DOHH2 (cell line): ENCODE measurements around the gene ST8SIA6.

ENCODE experiments used
- H3F3A ChIP-seq: fragments of 200-600 bp; sonication (generic), shearing (Covaris generic); 2 replicates; pipeline ENCODE4 v1.6.0; 2016; ENCODE audit warnings: antibody characterized with exemption, mild to moderate bottlenecking; ENCODE audit not compliant: control insufficient read depth, insufficient read depth
- H3K27ac ChIP-seq: fragments of 200-600 bp; sonication (generic); 2 replicates; pipeline ENCODE4 v1.5.1; 2014; ENCODE audit warnings: low read depth, mild to moderate bottlenecking, low read length, moderate library complexity
- H3K27me3 ChIP-seq: fragments of 200-600 bp; sonication (generic); 2 replicates; pipeline ENCODE4 v1.6.1; 2014; ENCODE audit warnings: mild to moderate bottlenecking, low read length, mixed read lengths; ENCODE audit not compliant: control insufficient read depth
- H3K36me3 ChIP-seq: fragments of 200-600 bp; sonication (generic); 2 replicates; pipeline ENCODE4 v1.6.1; 2014; ENCODE audit warnings: mild to moderate bottlenecking, low read length, moderate library complexity, mixed read lengths; ENCODE audit not compliant: control insufficient read depth
- H3K4me1 ChIP-seq: fragments of 200-600 bp; sonication (generic); 2 replicates; pipeline ENCODE4 v1.6.1; 2014; ENCODE audit warnings: mild to moderate bottlenecking, low read length, mixed read lengths; ENCODE audit not compliant: control insufficient read depth
- H3K4me2 ChIP-seq: fragments of 200-600 bp; sonication (generic); 2 replicates; pipeline ENCODE4 v1.6.0; 2014; ENCODE audit warnings: mild to moderate bottlenecking, low read length, moderate library complexity
- H3K4me3 ChIP-seq: fragments of 200-600 bp; sonication (generic); 2 replicates; pipeline ENCODE4 v1.5.1; 2014; ENCODE audit warnings: mild to moderate bottlenecking, low read length, mixed read lengths
- H3K79me2 ChIP-seq: fragments of 200-600 bp; sonication (generic); 2 replicates; pipeline ENCODE4 v1.6.1; 2014; ENCODE audit warnings: mild to moderate bottlenecking, low read length, mixed read lengths; ENCODE audit not compliant: control insufficient read depth
- H3K9me2 ChIP-seq: fragments of 200-600 bp; sonication (generic); replicated peaks from 2 replicates; pipeline ENCODE4 v1.6.1; 2014; ENCODE audit warnings: mild to moderate bottlenecking, low read length, mixed read lengths; ENCODE audit not compliant: control insufficient read depth
- H3K9me3 ChIP-seq: fragments of 200-600 bp; sonication (generic); 2 replicates; pipeline ENCODE4 v1.6.1; 2014; ENCODE audit warnings: antibody characterized with exemption, low read length, mixed read lengths; ENCODE audit not compliant: control insufficient read depth, insufficient read depth
- H4K20me1 ChIP-seq: fragments of 200-600 bp; sonication (generic); 2 replicates; pipeline ENCODE4 v1.6.0; 2014; ENCODE audit warnings: low read depth, mild to moderate bottlenecking, antibody characterized with exemption, low read length, moderate library complexity; ENCODE audit not compliant: control insufficient read depth, insufficient read depth
- EZH2phosphoT487 ChIP-seq: fragments of 200-600 bp; sonication (generic); IDR thresholded peaks from 2 replicates; pipeline ENCODE4 v1.6.1; 2017; ENCODE audit warnings: borderline replicate concordance, mild to moderate bottlenecking, antibody characterized with exemption, low read length, moderate library complexity, mixed read lengths
- TF ChIP-seq, protein P1 (sequence below): fragments of 200-600 bp; sonication (generic); IDR thresholded peaks from one replicate; pipeline ENCODE4 v1.5.1; 2014; ENCODE audit warnings: antibody characterized with exemption, mild to moderate bottlenecking, low read depth, low read length; ENCODE audit not compliant: poor library complexity, severe bottlenecking

Gene ST8SIA6

DNA sequence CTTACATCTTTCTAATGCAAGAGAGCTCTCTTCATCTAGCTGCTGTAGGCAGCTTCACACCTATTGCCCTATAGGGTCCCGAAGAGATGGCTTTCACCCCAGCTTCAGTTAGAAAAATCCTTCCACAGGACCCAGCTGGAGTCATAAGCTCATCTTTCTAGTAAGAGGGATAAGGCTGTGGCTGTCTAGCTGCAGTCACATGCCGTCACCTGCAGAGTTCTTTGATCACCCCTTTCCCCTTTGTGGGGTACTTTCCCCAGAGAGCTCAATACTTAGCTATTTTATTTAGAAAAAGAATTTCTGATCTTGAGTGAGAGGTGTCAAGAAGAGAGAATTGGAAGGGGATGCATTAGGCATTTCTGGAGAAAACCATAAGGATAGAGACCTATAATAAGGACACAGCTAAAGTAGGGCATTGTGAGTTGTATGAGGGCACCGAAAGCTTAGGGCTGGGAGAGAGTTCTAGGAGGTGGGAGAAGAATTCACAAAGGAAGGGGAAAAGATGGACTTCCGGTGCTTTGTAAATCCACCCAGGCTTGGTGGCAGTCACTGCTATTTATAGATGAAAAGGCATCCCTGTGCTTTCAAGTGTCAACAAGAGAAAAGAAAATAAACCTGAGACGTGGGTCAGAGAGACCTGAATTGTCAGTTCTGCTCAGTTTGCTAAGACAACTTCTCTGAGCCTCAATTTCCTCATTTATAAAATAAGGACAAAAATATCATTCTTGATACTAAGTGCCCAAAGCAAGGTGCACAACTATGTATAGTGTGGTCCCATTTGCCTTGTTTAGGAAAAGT lies 11.1 kb upstream of the ST8SIA6 start:
- TF ChIP-seq, protein P1, sequence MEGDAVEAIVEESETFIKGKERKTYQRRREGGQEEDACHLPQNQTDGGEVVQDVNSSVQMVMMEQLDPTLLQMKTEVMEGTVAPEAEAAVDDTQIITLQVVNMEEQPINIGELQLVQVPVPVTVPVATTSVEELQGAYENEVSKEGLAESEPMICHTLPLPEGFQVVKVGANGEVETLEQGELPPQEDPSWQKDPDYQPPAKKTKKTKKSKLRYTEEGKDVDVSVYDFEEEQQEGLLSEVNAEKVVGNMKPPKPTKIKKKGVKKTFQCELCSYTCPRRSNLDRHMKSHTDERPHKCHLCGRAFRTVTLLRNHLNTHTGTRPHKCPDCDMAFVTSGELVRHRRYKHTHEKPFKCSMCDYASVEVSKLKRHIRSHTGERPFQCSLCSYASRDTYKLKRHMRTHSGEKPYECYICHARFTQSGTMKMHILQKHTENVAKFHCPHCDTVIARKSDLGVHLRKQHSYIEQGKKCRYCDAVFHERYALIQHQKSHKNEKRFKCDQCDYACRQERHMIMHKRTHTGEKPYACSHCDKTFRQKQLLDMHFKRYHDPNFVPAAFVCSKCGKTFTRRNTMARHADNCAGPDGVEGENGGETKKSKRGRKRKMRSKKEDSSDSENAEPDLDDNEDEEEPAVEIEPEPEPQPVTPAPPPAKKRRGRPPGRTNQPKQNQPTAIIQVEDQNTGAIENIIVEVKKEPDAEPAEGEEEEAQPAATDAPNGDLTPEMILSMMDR, result no peak
- no peak for TF ChIP-seq EZH2phosphoT487
- Histone ChIP-seq H3K9me2 (no peaks in the 10 kb centered on the region), H3F3A (no peaks in the 10 kb centered on the region), H3K4me2 (no peak overlapping the region), H3K4me1 (peaks cover 4% of the 10 kb centered on the region), H3K9me3 (no peaks in the 10 kb centered on the region), H3K27ac (no peak overlapping the region), H3K4me3 (no peak overlapping the region), H3K79me2 (no peaks in the 10 kb centered on the region), H3K27me3 (peaks cover 3% of the 10 kb centered on the region; the same call in 1 of the 2 replicates), H4K20me1 (no peaks in the 10 kb centered on the region), H3K36me3 (no peaks in the 10 kb centered on the region)

DNA sequence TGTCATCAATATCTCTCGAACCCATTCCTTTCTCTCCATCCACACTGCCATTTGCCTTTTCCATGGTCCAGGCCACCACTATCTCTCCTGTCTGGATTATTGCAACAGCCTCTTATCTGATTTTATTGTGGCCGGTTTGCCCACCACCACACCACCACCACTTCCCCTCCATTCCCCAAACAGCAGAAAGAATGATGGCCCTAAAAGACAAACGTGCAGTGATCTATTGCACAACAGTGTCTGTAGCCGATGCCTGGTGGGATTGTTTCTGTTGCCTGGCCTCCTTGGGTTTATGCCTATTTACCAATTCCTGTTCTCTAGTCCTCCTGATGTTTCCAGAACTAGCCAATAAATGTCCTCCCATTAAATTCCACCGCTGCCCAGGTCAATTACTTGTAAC lies 10.2 kb upstream of the ST8SIA6 start:
- Histone ChIP-seq H3K27me3 (peaks cover 3% of the 10 kb centered on the region; the same call in 1 of the 2 replicates), H3K4me2 (no peak overlapping the region), H3K27ac (no peak overlapping the region), H3K4me1 (peaks cover 9% of the 10 kb centered on the region), H3K79me2 (no peaks in the 10 kb centered on the region), H3K4me3 (no peak overlapping the region), H4K20me1 (no peaks in the 10 kb centered on the region), H3K36me3 (no peaks in the 10 kb centered on the region), H3K9me2 (no peaks in the 10 kb centered on the region), H3F3A (no peaks in the 10 kb centered on the region), H3K9me3 (no peaks in the 10 kb centered on the region)
- TF ChIP-seq, protein P1, result no peak
- no peak for TF ChIP-seq EZH2phosphoT487

DNA sequence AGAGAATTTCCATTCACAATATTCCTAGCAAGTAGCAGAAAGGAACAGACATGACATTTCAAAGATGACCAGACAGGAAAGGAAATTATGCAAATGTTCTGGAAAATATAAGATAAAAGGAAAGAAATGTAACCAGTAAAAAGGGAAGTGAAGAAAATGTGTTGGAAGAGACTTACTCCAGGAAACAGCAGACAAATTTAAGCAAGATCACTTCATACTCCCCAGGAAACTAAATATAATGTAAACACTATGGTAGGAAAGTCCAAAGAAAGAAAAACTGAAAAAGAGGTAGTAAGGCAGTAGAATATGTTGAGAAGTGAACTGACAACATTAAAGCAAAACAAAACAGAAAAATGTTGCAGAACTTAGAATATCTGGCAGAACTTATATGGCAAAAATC lies 6.4 kb upstream of the ST8SIA6 start:
- no peak overlapping the region for H3K4me2 ChIP-seq
- H3K4me1 ChIP-seq, result peaks cover 9% of the 10 kb centered on the region
- no peaks in the 10 kb centered on the region for H3K79me2 ChIP-seq

More for the DNA sequence above, 6.4 kb upstream of the ST8SIA6 start:
- TF ChIP-seq EZH2phosphoT487, result no peak
- TF ChIP-seq, protein P1, result no peak
- no peaks in the 10 kb centered on the region for H3K9me3 ChIP-seq
- peaks cover 3% of the 10 kb centered on the region; the same call in 1 of the 2 replicates for H3K27me3 ChIP-seq
- no peak overlapping the region for H3K4me3 ChIP-seq
- H3K9me2 ChIP-seq, result no peaks in the 10 kb centered on the region
- H3F3A ChIP-seq, result no peaks in the 10 kb centered on the region
- no peaks in the 10 kb centered on the region for H4K20me1 ChIP-seq
- H3K36me3 ChIP-seq, result no peaks in the 10 kb centered on the region
- no peak overlapping the region for H3K27ac ChIP-seq
